VCaP (cell line): ENCODE results near the gene FYB2.

ENCODE experiments used
- H3K27ac ChIP-seq: fragments of 450-650 bp; 2 replicates; pipeline ENCODE4 v1.5.1; 2017
- TF ChIP-seq, protein P1 (sequence below): fragments of 450-650 bp; conservative IDR thresholded peaks from 2 replicates; pipeline ENCODE4 v1.5.1; 2017; ENCODE audit warnings: mild to moderate bottlenecking, moderate library complexity

FYB2 gene

DNA sequence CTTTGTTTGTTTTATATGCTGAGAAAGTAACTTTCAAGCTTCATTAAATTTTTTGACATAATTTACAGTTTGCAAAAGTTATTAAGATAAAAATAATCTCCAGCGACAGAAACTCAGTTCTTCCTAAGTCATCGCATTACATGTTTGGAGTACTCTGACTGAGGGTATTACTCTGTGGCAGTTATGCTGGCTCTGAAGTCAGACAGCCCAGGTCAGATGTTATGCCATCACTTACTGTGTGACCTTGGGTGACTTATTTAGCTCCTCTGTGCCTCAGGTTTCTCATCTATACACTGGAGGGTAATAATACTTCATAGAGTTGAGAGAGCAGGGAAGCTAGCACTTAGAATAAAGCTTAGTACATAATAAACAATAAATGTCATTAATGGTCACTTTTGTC, 147.7 kb downstream of the FYB2 start:
- TF ChIP-seq, protein P1, sequence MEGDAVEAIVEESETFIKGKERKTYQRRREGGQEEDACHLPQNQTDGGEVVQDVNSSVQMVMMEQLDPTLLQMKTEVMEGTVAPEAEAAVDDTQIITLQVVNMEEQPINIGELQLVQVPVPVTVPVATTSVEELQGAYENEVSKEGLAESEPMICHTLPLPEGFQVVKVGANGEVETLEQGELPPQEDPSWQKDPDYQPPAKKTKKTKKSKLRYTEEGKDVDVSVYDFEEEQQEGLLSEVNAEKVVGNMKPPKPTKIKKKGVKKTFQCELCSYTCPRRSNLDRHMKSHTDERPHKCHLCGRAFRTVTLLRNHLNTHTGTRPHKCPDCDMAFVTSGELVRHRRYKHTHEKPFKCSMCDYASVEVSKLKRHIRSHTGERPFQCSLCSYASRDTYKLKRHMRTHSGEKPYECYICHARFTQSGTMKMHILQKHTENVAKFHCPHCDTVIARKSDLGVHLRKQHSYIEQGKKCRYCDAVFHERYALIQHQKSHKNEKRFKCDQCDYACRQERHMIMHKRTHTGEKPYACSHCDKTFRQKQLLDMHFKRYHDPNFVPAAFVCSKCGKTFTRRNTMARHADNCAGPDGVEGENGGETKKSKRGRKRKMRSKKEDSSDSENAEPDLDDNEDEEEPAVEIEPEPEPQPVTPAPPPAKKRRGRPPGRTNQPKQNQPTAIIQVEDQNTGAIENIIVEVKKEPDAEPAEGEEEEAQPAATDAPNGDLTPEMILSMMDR: no peak
- H3K27ac ChIP-seq: no peak overlapping the region

DNA sequence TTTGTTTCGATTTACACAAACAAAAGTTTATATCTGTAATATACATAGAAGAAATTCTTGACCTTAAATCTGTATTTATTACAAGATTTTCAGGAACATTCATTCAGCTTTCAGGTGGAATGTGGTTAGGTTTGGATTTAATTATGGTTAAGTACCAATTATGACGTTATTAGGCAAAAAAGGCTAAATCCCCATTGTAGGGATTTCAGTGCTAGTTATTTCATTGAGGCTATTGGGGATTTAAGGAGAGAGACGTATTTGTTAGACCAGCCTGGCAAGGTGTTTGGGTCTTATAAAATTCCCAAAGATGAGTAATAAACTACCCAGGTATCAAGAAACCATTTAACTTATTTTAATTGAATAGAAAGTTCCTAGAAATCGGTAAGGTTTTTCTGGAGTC, 148.1 kb downstream of the FYB2 start:
- no peak overlapping the region for H3K27ac ChIP-seq
- TF ChIP-seq, protein P1: no peak

DNA sequence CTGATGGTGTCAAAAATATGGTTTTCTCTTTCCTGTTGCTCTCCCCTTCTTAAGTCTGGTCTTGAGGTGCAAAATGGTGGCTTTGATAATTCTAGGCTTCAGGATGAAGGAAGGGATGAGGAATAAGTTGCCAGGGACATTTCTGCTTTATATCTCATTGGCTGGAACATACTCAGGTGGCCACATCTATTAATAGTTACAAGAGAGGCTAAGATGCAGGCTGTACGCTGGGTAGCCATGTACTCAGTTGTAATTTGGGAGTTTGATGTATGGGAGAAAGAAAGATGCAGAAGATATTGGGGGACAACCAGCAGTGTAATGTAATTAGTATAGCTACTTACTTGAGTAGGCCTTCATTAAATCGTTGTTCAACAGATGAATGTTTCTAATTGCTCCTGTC, 148.9 kb downstream of the FYB2 start:
- TF ChIP-seq, protein P1: no peak
- no peak overlapping the region for H3K27ac ChIP-seq
